Activated CD4-positive, alpha-beta T cell treated with anti-CD3 and anti-CD28 coated beads for 24 hours (primary cell): ENCODE measurements around the gene TCP1.
A peak's percentile ranks its signal among the peaks of the same experiment; 100 is the strongest.
"Not testable (repeated sequence)": the region's sequence is repeated elsewhere in the genome, so short reads cannot be mapped to it uniquely, and the experiment has no call there.

Experiments used
- DNase-seq, 2 donors: peaks; one replicate each; pipeline ENCODE4 v3.0.0-alpha.2; 2020; ENCODE audit warnings: low read depth in 2 of 2

The TCP1 gene

DNA sequence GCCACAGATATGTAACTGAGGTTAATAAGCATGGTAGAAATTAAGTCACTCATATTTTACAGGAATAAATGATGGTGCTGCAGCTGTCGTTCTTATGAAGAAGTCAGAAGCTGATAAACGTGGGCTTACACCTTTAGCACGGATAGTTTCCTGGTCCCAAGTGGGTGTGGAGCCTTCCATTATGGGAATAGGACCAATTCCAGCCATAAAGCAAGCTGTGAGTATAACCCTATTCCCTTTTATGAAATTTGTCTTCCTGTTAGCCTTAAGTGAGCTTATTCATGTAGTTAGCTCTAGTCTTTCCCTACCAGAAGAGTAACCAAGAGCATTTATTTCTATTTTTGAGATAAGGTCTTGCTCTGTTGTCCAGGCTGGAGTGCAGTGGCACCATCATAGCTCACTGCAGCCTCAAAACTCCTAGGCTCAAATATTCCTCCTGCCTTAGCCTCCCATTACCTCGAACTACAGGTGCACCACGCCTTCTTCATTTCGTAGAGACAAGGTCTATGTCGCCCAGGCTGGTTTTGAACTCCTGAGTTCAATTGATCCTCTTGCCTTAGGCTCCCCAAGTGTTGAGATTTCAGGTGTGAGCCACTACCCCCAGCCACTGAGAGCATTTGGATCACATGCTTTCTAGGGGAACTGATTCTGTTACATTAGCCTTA is 12.0 kb downstream of the TCP1 start:
- no peak for DNase-seq

GRCh38 chr6:159772196-159772595 is 17.2 kb downstream of the TCP1 start:
- no peak for DNase-seq

- no peak for DNase-seq
Measured at GRCh38 chr6:159769470-159769869, 19.9 kb downstream of the TCP1 start.

GRCh38 chr6:159766906-159767305 is 22.5 kb downstream of the TCP1 start:
- DNase-seq, result no peak

DNA sequence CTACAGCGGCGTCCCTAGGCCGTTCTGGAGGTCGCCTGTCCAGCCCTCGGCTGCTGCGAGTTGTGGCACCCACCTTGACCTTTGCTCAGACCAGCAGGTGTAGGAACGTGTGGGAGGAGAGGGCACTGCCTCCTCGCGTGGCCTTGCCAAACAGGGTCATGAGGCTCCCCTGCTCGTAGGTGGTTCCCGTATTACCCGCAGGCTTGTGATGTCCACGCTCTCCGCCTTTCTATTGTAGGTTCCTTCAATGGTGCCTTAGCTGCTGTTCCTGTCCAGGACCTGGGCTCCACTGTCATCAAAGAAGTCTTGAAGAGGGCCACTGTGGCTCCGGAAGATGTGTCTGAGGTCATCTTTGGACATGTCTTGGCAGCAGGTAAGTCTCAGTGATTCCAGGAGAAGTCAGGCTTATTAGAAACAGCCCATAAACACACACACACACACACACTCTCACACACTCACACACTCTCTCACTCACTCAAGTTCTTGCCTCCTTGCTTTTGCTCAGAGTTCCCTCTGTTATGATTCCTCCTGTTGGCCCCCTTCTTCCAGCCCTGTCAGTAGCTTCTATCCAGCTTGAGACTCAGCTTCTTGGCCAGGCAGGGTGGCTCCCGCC is 26.6 kb downstream of the TCP1 start:
- no peak for DNase-seq

DNA sequence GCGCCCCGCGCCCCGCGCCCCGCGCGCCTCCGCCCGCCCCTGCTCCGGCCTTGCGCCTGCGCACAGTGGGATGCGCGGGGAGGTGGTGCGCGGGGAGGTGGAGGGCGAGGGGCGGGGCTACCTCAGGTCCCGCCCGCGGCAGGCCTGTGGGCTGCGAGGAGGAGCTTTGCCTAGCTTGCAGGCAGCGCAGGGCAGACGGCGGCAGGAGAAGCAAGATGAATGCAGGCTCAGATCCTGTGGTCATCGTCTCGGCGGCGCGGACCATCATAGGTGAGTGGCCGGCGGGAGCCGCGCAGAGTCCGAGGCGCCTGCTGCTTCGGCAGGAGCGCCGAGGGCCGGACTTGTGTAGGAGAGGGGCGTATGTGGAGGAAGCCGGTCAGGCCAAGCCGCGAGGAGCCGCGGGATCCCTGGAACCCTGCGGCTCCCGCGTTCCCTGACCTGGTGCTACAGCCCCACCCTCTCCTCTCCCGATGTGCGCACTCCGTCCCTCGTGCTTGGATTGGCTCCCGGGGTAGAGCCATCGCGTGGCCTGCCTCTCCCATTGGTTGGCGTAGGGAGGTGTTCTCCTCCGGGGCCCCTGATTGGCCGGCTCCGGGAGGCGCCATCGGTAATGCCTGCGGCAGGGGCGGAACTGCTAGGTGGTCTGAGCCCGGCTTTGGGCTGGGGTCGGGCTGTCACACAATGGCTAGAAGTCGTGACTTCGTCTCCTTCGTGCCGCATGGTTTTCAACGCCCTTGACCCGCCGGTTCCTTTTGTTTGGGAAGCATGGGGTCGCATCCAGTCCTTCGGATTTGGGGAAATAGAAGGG is 27.3 kb downstream of the TCP1 start, which contains the start of gene ACAT2:
Gene ACAT2, plus strand, starts transcription at position 173 of the 808 bp plus-strand sequence. Its CDS starts 43 bp downstream, at position 216.
- DNase-seq, result peak; percentile 84 to 85

- no peak for DNase-seq
Measured at GRCh38 chr6:159761129-159761872, 28.1 kb downstream of the TCP1 start.

DNA sequence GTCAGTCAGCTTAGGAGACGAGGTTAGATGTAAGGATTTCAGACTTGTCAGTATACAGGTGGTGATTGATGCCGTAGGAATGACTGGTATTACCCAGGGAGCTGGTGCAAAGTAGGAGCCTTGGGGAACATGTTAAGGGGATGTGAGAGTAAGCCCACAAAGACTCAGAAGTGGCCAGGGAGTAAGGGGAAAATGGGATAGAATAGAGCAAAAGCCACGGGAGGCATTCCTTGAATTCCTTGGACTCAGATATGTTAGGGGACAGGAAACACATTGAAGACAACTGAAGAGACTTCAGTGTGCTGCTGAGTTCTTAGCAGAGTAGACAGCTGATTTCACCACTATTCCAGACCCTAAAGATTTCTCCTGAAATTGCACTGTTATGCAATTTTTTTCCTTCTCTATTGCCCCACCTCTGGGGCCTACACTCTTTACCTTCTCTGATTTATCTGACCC is 28.8 kb downstream of the TCP1 start:
- DNase-seq, result no peak

DNA sequence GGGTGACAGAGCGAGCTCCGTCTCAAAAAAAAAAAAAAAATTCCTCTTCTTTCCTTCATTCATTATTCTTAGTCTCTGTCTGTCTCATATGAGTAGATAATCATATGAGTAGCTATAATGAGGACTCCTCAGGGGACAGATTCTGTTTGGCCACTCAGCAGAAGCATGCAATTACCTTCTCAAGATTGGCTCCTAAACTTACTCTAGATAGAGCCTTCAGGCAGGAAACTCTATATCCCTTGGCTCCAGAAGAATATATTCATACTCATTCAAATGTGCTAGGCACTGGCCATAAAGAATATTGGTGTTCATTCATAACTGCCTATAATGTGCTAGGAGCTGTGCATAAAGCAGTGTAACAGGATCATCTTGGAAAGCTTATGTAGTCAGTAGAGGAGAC is 29.8 kb downstream of the TCP1 start:
- DNase-seq, result no peak

DNA sequence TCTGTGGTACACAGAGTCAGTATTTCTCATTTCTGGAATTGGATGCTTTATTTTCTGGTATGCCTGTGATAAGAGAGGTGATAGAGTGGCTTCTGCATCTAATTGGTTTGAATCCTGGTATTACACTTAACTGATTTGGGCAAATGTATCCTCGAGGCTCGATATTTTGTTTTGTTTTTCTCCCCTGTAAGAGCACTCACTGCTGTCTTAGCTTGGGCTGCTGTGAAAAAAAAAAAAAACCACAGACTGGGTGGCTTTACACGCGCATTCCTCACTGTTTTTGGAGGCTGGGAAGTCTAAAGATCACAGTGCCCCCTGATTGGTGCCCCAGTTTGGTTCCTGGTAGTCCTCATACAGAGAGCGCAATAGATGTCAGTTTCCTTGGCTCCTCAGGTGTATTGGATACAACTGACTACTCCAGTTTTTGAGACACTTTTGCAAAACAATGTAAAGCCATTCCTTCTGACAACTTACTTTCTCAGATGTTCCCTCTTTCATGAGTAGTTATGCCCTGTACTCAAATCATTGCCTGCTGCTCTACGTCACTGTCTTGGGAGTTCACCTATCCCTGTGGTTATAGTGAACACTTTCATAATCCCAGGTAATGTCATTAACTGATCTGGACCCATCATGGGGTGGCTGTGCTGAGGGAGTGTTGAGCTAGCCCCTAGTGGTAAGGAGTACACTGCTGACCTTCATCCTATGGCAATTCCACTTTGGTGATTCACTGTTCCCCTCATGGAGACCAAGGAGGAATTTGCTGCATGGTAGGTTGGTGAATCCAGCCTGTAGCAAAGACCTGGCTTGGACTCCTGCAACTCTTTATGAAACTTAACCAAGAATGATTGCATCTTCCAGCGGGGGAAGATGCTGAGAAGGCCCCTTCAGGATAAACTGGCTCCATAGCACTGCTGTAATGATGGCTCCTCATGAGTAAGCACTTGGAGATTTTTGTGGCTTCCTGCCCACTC is 31.1 kb downstream of the TCP1 start:
- DNase-seq, result no peak

DNA sequence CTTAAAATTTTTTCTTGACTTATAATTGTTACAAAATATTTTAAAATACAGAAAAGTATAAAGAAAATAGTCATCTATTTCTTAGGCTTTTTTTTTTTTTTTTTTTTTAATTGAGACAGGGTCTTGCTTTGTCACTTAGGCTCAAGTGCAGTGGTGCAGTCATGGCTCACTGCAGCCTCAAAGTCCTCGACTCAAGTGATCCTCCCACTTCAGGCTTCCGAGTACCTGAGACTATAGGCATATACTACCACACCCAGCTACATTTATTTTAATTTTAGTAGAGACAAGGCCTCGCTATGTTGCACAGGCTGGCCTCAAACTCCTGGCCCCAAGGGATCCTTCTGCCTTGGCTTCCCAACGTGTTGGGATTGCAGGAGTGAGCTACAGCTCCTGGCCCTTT is 32.9 kb downstream of the TCP1 start:
- DNase-seq, result no peak

DNA sequence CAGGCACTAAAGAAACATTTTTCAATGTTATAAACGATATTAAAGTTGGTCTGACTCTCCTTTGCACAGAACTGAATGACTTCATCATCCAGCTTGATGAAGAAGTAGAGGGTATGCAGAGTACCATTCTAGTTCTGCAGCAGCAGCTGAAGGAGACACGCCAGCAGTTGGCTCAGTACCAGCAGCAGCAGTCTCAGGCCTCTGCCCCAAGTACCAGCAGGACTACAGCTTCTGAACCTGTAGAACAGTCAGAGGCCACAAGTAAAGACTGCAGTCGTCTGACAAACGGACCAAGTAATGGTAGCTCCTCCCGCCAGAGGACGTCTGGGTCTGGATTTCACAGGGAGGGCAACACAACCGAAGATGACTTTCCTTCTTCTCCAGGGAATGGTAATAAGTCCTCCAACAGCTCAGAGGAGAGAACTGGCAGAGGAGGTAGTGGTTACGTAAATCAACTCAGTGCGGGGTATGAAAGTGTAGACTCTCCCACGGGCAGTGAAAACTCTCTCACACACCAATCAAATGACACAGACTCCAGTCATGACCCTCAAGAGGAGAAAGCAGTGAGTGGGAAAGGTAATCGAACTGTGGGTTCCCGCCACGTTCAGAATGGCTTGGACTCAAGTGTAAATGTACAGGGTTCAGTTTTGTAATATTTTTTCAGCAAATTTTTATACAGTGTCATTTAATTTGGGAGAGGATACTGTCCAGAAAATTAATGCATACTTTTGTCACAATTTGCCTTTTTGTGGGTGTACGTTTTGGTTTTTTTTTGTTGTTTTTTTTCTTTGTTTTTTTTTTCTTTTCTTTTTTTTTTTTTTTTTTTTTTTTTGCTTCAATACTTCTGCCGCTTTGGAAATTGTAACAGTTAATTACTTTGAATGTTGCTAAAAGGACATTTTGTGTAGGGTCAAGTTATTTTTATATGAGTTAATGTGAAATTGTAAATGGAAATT is 34.2 kb downstream of the TCP1 start:
- no peak for DNase-seq

- DNase-seq, result no peak
Measured at GRCh38 chr6:159754401-159754800, 35.0 kb downstream of the TCP1 start.

- DNase-seq, result no peak
Measured at GRCh38 chr6:159753081-159753872, 36.1 kb downstream of the TCP1 start.

DNA sequence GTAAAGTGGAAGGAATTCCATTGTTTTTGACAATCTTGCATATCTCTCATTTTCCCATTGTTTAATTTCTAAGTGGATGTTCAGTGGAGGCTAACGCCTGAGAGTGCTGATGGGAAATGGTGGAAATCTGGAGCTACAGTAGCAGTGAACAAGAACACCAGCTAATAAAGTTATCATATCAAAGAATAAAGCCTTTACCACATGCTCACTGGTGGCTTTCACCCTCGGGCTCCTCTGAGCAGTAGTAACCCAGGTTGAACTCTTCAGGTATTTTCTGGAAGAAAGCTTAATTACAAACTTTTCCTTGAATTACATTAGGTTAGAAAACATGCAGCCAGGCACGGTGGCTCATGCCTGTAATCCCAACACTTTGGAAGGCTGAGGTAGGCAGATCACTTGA is 38.0 kb downstream of the TCP1 start:
- DNase-seq, result no peak

GRCh38 chr6:159748127-159748526 is 41.3 kb downstream of the TCP1 start:
- not testable (repeated sequence) for DNase-seq

DNA sequence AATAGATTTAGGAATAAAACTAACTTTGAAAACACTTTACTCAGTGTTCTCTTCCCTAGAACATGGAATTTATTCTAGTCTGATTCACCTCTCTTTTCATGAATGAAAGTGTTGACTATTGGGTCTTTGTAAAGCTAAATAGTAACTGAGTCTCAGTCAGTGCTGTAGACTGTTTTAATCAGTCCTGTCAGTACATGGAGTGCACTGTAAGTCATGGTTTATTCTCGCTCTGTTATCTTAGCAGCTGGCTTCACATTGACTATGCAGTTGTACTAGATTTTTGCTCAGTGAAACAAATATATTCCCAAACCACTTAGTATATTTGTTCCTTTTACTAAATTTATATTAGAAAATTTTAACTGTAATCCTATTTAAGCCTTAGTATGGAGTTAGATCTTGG is 42.6 kb downstream of the TCP1 start:
- no peak for DNase-seq

- no peak for DNase-seq
Measured at GRCh38 chr6:159745081-159745480, 44.3 kb downstream of the TCP1 start.

DNA sequence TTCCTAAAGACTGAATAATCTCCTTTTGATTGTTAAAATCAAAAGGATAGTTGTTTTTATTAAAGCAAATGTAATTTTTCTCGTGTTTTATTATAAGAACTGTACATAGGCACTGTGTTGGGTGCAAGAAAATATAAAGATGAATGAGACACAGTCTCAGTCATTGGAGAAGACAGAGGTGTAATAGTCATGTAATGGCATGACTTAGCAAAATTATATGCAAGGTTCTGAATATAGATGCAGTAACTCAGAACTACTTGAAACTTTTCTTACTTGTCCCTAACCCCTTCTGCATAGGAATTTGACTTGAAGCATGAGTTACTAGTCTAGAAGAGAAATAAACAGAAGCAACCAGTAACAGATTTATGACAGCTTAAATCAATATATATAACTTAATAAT is 47.2 kb downstream of the TCP1 start:
- no peak for DNase-seq
